ENCODE measurements around the gene DNASE2B.
"Not testable (repeated sequence)": the region's sequence is repeated elsewhere in the genome, so short reads cannot be mapped to it uniquely, and the experiment has no call there.

The DNASE2B gene

DNA sequence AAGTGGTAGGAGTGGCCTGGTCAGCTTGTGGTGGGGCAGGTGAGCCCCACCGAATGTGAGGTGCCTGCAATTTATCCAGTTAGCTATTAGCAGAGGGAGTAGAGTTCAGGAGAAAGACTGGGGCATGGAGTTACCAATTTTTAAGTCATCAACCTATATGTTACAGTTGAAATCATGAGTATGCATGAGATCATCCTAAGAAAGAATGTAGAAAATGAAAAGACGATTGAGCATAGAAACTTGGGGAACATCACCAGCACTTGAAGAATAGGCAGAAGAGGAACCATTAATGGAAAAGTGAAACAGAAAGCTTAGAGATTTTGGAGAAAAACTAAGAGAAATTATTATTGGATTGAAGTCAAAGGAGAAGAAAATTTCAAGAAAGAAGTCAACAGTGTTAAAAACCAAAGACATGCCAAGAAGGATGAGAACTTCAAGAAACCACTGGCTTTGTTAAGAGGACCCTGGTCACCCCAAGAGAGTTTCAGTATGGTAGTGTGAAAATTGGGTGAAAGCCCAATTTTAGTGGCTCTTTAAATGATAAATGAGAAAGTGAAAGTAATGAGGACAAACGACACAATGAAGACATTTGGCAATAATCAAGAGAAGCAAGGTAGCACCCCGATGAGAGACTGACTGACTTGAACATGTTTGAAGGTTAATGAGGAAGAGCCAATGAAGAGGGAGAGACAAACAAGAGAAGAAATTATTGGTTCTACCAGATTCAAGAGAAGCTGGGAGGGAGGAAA, 36.7 kb downstream of the DNASE2B start:
- DNase-seq: peak in 1 of 2 experiments; percentile 5
- TF ChIP-seq POLR2A (IDR thresholded peaks at IDR 0.05; ENCODE audit: low read length): no peak
- TF ChIP-seq GATA1 (IDR thresholded peaks at IDR 0.05; ENCODE audit: low read depth, low read length): no peak

DNA sequence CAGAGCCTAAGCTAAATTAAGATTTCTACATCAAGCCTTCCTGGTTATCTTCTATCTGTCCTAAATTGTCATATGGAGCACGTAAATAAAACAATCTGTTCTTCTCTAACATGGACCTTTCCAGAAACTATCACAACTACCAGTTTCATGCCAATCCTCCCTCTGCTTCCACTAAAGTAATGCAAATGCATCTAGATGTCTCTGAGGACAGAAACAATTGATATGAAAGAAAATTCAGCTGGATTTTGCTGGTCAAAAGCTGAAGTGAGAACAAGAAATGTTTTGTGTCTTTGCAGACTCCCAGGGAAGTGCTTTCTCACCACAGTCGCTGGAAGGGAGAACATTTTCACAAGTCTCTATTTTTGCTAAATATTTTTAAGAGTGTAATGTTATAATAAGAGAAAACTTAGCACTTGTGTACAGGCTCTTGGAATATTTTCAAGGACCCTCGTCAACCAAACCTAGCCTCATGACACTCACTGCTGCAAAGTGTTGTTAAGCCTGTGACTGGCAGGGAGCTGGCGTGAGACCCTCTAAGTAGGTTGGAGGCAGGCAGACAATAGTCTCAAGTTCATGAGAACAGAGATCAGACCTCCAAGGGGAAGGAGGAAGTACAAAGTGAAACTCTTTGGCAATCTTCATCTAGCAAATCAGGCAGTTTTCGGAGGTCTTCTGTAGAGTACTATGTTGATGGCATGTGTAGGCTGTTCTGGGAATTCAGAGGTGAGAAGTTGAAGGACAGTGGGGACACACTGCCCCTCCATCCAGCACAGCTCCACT, 38.8 kb downstream of the DNASE2B start:
- DNase-seq: no peak
- TF ChIP-seq GATA1 (IDR thresholded peaks at IDR 0.05; ENCODE audit: low read depth, low read length): no peak
- TF ChIP-seq POLR2A (IDR thresholded peaks at IDR 0.05; ENCODE audit: low read length): no peak

DNA sequence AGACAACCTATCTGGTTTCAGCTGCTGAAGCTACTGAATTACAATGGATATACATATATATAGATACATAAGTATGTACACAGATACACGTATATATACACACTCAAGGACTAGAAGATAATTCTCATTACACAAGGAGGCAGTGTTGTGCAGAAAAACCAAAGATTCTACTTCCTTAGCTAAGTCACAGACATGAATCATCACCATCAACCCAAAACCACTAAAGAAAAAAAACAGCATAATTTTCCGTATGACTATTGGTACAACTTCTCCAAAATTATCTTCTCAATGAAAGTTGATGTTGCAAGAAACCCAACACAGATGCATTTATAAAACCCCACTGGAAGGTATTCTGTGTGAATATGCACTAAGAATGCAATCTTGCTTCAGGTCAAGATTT, 44.0 kb downstream of the DNASE2B start:
- TF ChIP-seq POLR2A (IDR thresholded peaks at IDR 0.05; ENCODE audit: low read length) (no peak), GATA1 (IDR thresholded peaks at IDR 0.05; ENCODE audit: low read depth, low read length) (no peak)
- DNase-seq: peak; percentile 68 to 76

DNA sequence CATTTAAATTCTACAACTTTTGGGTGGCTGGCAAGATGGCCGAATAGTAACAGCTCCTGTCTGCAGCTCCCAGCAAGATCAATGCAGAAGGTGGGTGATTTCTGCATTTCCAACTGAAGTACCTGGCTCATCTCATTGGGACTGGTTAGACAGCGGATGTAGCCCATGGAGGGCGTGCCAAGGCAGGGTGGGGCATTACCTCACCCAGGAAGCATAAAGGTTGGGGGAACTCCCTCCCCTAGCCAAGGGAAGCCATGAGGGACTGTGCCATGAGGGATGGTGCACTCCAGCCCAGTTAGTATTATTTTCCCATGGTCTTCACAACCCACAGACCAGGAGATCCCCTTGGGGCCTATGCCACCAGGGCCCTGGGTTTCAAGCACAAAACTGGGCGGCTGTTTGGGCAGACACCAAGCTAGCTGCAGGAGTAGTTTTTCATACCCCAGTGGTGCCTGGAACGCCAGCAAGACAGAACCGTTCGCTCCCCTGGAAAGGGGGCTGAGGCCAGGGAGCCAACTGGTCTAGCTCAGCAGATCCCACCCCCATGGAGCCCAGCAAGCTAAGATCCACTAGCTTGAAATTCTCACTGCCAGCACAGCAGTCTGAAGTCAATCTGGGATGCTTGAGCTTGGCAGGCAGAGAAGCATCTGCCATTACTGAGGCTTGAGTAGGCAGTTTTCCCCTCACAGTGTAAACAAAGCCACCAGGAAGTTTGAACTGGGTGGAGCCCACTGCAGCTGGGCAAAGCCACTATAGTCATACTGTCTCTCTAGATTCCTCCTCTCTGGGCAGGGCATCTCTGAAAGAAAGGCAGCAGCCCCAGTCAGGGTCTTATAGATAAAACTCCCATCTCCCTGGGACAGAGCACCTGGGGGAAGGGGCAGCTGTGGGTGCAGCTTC, 44.7 kb downstream of the DNASE2B start:
- not testable (repeated sequence) for DNase-seq

DNA sequence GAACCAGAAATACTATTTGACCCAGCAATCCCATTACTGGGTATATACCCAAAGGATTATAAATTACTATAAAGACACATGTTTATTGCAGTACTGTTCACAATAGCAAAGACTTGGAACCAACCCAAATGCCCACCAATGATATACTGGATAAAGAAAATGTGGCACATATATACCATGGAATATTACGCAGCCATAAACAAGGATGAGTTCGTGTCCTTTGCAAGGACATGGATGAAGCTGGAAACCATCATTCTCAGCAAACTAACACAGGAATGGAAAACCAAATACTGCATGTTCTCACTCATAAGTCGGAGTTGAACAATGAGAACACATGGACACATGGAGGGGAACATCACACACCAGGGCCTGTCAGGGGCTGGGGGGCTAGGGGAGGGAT, 50.4 kb downstream of the DNASE2B start:
- not testable (repeated sequence) for DNase-seq

DNA sequence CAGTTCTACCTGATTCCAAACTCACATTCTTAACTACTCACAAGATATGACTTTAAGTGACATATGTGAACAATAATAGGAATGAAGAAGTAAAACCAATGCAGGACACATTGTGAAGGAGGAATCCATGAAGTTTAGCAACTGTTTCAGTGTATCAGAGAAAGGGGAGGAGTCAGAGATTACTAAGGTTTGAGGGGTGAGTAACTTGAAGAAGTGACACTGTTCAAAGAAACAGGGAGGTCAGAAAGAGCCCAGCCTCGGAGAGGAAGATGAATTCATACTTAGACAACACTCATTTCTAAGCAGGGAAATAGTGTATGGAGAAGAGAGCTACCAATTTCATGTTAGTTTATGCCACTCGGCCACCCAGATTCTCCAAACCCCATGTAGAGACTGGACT, 52.6 kb downstream of the DNASE2B start:
- no peak for TF ChIP-seq GATA1 (IDR thresholded peaks at IDR 0.05; ENCODE audit: low read depth, low read length)
- TF ChIP-seq POLR2A (IDR thresholded peaks at IDR 0.05; ENCODE audit: low read length): no peak
- no peak for DNase-seq

DNA sequence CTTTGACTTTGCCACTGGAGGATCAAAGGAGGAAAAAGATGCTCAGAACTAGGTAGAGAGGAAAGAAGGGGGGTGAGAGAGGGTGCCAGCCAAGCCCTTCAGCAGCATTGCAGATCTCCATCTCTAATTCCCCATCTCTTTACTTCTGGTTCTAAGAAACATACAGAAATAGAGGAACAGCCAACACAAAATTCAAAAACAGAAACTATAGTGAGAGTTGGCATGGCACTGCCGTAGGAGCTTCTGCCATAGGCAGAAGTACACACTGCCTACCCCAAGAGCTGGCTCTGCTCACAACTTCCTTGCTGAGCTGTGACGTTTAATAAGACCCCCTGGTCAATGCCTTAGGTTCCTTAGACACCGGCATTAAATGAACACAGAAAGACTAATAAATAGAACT, 54.2 kb downstream of the DNASE2B start:
- TF ChIP-seq GATA1 (IDR thresholded peaks at IDR 0.05; ENCODE audit: low read depth, low read length) (no peak), POLR2A (IDR thresholded peaks at IDR 0.05; ENCODE audit: low read length) (no peak)
- DNase-seq: no peak

DNA sequence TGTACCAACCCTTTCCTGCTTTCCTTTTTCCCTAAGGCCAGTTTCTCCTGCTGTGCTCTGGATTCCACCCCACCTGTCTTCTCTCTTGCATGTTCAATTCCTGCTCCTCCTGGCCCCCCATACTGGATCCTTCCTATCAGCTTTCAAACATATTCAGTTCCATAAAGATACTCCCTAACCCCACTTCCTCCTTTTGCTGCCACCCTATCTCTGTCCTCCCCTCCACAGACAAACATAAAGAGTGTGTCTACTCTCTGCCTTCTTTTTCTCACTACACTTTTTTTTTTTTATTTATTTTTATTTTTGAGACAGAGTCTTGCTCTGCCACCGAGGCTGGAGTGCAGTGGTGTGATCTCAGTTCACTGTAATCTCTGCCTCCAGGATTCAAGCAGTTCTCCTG, 63.8 kb downstream of the DNASE2B start:
- no peak for DNase-seq
- no peak for TF ChIP-seq GATA1 (IDR thresholded peaks at IDR 0.05; ENCODE audit: low read depth, low read length)
- TF ChIP-seq POLR2A (IDR thresholded peaks at IDR 0.05; ENCODE audit: low read length): no peak
